Psoas muscle (tissue), 8 donors: ENCODE measurements around the gene ABHD1. TPM values are rescaled to one million over a fixed set of nuclear protein-coding genes. Genes with fewer than 3 reads are reported as not detected.
A peak's percentile ranks its signal among the peaks of the same experiment; 100 is the strongest.

Source experiments
- ATAC-seq, 4 donors: fragments of 200-7000 bp; cut with Tn5 transposase; one replicate each; pipeline ENCODE4 v1.9.1; 2020; ENCODE audit warnings: moderate library complexity in 3 of 4, mild to moderate bottlenecking in 2 of 4
- DNase-seq, 2 donors: peaks; one replicate each; pipeline ENCODE4 v3.0.0-alpha.2; 2020
- H3K27ac ChIP-seq: fragments of 200-600 bp; one replicate; pipeline ENCODE4 v1.8.0; 2022
- H3K27me3 ChIP-seq, 3 donors: fragments of 200-600 bp in 1 of 3; one replicate each; pipeline versions ENCODE4 v1.6.1 to v1.8.0; 2013 to 2022; ENCODE audit warnings: low read length in 2 of 3, mild to moderate bottlenecking in 2 of 3, moderate library complexity in 1 of 3; ENCODE audit not compliant: insufficient read depth in 3 of 3
- H3K36me3 ChIP-seq, 2 donors: fragments of 200-600 bp in 1 of 2; one replicate each; pipeline versions ENCODE4 v1.6.1 to v1.8.0; 2013 to 2022; ENCODE audit warnings: low read depth in 1 of 2, mild to moderate bottlenecking in 1 of 2, moderate library complexity in 1 of 2; ENCODE audit not compliant: insufficient read depth in 1 of 2
- H3K4me1 ChIP-seq: fragments of 200-600 bp; one replicate; pipeline ENCODE4 v1.8.0; 2022
- H3K4me3 ChIP-seq: fragments of 200-600 bp; one replicate; pipeline ENCODE4 v1.8.0; 2022; ENCODE audit warnings: mild to moderate bottlenecking
- H3K9me3 ChIP-seq: fragments of 200-600 bp; one replicate; pipeline ENCODE4 v1.8.0; 2022
- WGBS, 3 donors: extraction: QIAGEN DNeasy Blood & Tissue Kit; methylation state at CpG; one replicate each; pipeline versions ENCODE4 v1.1.6 to v1.1.7; 2013; 5-methylcytosine and 5-hydroxymethylcytosine counted together
- intact Hi-C, 2 donors: fragments of 100-400 bp; cut with DNase I; formaldehyde crosslinking; loops; one replicate each; pipeline versions ENCODE4 v1.11.0 to v1.14.2; 2022
- polyA plus RNA-seq, 3 donors: library from polyadenylated mRNA; stranded (reverse); fragments of 200-250 nt; gene quantifications; one replicate each; pipeline ENCODE4 v1.2.3, GENCODE V29; 2013
- total RNA-seq, 4 donors: library from RNA; stranded (reverse); fragmentation: NEBNext Ultra II Directional in 2 of 4; extraction: Animal tissue kit (Norgen Biotek cat#: 25700) in 2 of 4; gene quantifications; one replicate each; pipeline versions ENCODE4 v1.2.1 to v1.2.4, GENCODE V29; 2021 to 2023
- TF ChIP-seq, protein P1 (sequence below): fragments of 200-600 bp; IDR thresholded peaks from one replicate; pipeline ENCODE4 v1.8.0; 2022; ENCODE audit warnings: antibody characterized with exemption
- donor health status: healthy with polysubstance abuse.
- donor health status: DM: no; HTN: no; CAD: no; lungs with moderate emphysema.
- donor health status: Bipolar disorder and iron deficiency.
- donor health status: healthy.
- donor health status: DM: yes; HTN: yes; CAD: no.
- donor health status: DM: no; HTN: no; CAD: no.
- donor health status: DM: no; HTN: no; CAD: no.
- donor health status: DM: yes; HTN: yes; CAD: no.

ABHD1 gene
- total and polyA plus RNA-seq, 7 donors = 1.4 to 4.5 (median 3.8) TPM

DNA sequence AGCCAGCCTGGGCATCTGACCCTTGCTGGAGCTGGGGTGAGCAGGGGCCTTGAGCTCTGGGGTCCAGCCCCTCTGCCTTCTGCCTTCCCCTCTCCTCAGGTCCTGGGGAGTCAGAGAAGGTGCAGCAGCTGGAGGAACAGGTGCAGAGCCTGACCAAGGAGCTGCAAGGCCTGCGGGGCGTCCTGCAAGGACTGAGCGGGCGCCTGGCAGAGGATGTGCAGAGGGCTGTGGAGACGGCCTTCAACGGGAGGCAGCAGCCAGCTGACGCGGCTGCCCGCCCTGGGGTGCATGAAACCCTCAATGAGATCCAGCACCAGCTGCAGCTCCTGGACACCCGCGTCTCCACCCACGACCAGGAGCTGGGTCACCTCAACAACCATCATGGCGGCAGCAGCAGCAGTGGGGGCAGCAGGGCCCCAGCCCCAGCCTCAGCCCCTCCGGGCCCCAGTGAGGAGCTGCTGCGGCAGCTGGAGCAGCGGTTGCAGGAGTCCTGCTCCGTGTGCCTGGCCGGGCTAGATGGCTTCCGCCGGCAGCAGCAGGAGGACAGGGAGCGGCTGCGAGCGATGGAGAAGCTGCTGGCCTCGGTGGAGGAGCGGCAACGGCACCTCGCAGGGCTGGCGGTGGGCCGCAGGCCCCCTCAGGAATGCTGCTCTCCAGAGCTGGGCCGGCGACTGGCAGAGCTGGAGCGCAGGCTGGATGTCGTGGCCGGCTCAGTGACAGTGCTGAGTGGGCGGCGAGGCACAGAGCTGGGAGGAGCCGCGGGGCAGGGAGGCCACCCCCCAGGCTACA, 41.4 kb upstream of the ABHD1 start:
- DNase-seq = peak; percentile 16 to 62
- H3K9me3 ChIP-seq = no peaks in the 10 kb centered on the region
- intact Hi-C loops = loop anchor here (1.0 to 5.0 kb wide), 2 partner anchors 32 to 45 kb away; no protein-coding TSS in a partner anchor
- peak overlapping the region; percentile 85 for H3K27ac ChIP-seq
- peak in 1 of 4 donors; percentile 14 for ATAC-seq
- 41 to 54% (median 43%) methylated on average over 37 to 38 of the region's 38 CpGs for WGBS, 3 donors
- no peaks in the 10 kb centered on the region for H3K27me3 ChIP-seq
- TF ChIP-seq, protein P1, sequence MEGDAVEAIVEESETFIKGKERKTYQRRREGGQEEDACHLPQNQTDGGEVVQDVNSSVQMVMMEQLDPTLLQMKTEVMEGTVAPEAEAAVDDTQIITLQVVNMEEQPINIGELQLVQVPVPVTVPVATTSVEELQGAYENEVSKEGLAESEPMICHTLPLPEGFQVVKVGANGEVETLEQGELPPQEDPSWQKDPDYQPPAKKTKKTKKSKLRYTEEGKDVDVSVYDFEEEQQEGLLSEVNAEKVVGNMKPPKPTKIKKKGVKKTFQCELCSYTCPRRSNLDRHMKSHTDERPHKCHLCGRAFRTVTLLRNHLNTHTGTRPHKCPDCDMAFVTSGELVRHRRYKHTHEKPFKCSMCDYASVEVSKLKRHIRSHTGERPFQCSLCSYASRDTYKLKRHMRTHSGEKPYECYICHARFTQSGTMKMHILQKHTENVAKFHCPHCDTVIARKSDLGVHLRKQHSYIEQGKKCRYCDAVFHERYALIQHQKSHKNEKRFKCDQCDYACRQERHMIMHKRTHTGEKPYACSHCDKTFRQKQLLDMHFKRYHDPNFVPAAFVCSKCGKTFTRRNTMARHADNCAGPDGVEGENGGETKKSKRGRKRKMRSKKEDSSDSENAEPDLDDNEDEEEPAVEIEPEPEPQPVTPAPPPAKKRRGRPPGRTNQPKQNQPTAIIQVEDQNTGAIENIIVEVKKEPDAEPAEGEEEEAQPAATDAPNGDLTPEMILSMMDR = no peak
- peaks cover 21% of the 10 kb centered on the region for H3K4me1 ChIP-seq
- H3K4me3 ChIP-seq = peak overlapping the region; percentile 64
- H3K36me3 ChIP-seq = no peaks in the 10 kb centered on the region

DNA sequence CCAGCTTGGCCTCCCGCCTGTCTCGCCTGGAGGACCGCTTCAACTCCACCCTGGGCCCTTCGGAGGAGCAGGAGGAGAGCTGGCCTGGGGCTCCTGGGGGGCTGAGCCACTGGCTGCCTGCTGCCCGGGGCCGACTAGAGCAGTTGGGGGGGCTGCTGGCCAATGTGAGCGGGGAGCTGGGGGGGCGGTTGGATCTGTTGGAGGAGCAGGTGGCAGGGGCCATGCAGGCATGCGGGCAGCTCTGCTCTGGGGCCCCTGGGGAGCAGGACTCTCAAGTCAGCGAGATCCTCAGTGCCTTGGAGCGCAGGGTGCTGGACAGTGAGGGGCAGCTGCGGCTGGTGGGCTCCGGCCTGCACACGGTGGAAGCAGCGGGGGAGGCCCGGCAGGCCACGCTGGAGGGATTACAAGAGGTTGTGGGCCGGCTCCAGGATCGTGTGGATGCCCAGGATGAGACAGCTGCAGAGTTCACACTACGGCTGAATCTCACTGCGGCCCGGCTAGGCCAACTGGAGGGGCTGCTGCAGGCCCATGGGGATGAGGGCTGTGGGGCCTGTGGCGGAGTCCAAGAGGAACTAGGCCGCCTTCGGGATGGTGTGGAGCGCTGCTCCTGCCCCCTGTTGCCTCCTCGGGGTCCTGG, 40.7 kb upstream of the ABHD1 start:
- peak in 1 of 2 donors; percentile 30 for DNase-seq
- H3K4me1 ChIP-seq = peaks cover 24% of the 10 kb centered on the region

DNA sequence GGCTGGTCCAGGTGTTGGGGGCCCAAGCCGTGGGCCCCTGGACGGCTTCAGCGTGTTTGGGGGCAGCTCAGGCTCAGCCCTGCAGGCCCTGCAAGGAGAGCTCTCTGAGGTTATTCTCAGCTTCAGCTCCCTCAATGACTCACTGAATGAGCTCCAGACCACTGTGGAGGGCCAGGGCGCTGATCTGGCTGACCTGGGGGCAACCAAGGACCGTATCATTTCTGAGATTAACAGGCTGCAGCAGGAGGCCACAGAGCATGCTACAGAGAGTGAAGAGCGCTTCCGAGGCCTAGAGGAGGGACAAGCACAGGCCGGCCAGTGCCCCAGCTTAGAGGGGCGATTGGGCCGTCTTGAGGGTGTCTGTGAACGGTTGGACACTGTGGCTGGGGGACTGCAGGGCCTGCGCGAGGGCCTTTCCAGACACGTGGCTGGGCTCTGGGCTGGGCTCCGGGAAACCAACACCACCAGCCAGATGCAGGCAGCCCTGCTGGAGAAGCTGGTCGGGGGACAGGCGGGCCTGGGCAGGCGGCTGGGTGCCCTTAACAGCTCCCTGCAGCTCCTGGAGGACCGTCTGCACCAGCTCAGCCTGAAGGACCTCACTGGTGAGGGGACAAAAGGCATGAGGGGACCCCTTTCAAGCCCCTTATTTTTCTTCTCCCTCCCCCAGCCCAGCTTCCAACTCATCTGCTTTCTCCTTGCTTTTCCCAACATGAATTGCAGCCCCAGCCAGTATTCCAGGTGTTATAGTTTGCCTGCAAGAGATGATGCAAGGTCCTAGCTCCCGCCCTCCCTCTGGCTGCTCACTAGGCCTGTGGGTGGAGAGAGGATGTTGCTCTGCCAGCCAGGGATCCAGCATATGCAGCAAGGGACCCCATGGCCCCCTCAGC, 40.0 kb upstream of the ABHD1 start:
- Histone ChIP-seq H3K9me3 (no peaks in the 10 kb centered on the region), H3K4me1 (peaks cover 24% of the 10 kb centered on the region), H3K27ac (peak overlapping the region; percentile 85), H3K4me3 (peak overlapping the region; percentile 64), H3K27me3 (no peaks in the 10 kb centered on the region), H3K36me3 (no peaks in the 10 kb centered on the region)
- intact Hi-C loops = loop anchor here in 1 of 2 donors (5.0 kb wide), 1 partner anchor 46 kb away; no protein-coding TSS in a partner anchor
- 54 to 70% (median 56%) methylated on average over 17 to 20 of the region's 20 CpGs for WGBS, 3 donors
- peak in 1 of 2 donors; percentile 26 for DNase-seq
- TF ChIP-seq, protein P1 = no peak
- no peak for ATAC-seq

More for the DNA sequence above, 40.7 kb upstream of the ABHD1 start:
- no peaks in the 10 kb centered on the region for H3K9me3 ChIP-seq
- no peak for ATAC-seq
- H3K36me3 ChIP-seq = no peaks in the 10 kb centered on the region
- no peaks in the 10 kb centered on the region for H3K27me3 ChIP-seq
- H3K27ac ChIP-seq = peak overlapping the region; percentile 85
- H3K4me3 ChIP-seq = peak overlapping the region; percentile 64
- 29 to 41% (median 37%) methylated on average over 22 to 27 of the region's 27 CpGs for WGBS, 3 donors
- TF ChIP-seq, protein P1 = no peak
- intact Hi-C loops = loop anchor here (1.0 to 5.0 kb wide), 2 partner anchors 33 to 46 kb away; no protein-coding TSS in a partner anchor

DNA sequence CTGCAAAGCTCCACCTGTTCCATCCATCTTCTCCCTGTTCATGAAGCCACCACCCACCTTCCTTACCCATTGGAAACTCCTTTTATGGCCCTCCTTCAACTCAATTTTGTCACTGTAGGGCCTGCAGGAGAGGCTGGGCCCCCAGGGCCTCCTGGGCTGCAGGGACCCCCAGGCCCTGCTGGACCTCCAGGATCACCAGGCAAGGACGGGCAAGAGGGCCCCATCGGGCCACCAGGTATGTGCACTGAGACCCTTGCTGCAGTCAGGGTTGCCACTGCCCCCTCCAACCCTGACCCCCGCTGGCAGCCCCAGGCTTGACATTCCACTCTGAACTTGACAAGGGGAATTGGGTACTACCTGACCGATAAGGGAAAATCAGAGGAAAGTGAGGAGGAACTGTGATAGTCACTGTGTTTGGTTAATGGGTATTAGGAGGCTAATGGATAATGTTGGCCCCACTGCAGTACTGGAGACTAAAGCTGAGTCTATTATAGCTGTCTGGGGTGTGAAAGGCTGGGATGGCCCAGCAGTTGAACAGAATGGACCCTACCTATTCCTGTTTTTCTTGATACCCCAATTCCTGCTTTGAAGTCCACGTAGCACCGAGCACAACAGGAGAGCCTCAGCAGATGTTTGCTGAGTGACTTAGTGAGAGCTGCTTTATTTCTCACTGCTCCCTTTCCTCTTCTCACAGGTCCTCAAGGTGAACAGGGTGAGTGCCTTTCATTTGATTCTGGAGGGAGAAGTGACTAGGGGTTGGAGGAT, 39.1 kb upstream of the ABHD1 start:
- 77 to 89% (median 84%) methylated on average over 6 of the region's 6 CpGs for WGBS, 3 donors
- no peak overlapping the region for H3K27ac ChIP-seq
- H3K4me1 ChIP-seq = peaks cover 24% of the 10 kb centered on the region
- ATAC-seq (no peak), DNase-seq (peak in 1 of 2 donors; percentile 50)
- no peaks in the 10 kb centered on the region for H3K27me3 ChIP-seq
- intact Hi-C loops = loop anchor here in 1 of 2 donors (5.0 kb wide), 2 partner anchors 47 to 122 kb away; no protein-coding TSS in a partner anchor
- TF ChIP-seq, protein P1 = no peak
- H3K4me3 ChIP-seq = no peak overlapping the region
- no peaks in the 10 kb centered on the region for H3K36me3 ChIP-seq
- no peaks in the 10 kb centered on the region for H3K9me3 ChIP-seq
